ENCODE results near the gene TMEM266.

GRCh38 chr15:76191539-76192244 is 131.9 kb downstream of the TMEM266 start:
- TF ChIP-seq CTCF (conservative IDR thresholded peaks at IDR 0.05; ENCODE audit: low read depth, low read length) (no peak), CEBPB (IDR thresholded peaks at IDR 0.05; ENCODE audit: low read depth, low read length) (no peak), POLR2A (IDR thresholded peaks at IDR 0.05; ENCODE audit: low read depth, low read length) (no peak), NFE2L2 (IDR thresholded peaks at IDR 0.05; ENCODE audit: low read depth, low read length) (no peak), SMC3 (IDR thresholded peaks at IDR 0.05; ENCODE audit: low read depth, low read length) (no peak), MAFK (IDR thresholded peaks at IDR 0.05; ENCODE audit: low read depth, low read length) (no peak), FOS (IDR thresholded peaks at IDR 0.05; ENCODE audit: low read depth, low read length) (no peak), MXI1 (IDR thresholded peaks at IDR 0.05; ENCODE audit: borderline replicate concordance, low read depth, low read length) (no peak), RFX5 (IDR thresholded peaks at IDR 0.05; ENCODE audit: low read depth, low read length) (no peak), RAD21 (IDR thresholded peaks at IDR 0.05; ENCODE audit: low read length) (no peak), BHLHE40 (IDR thresholded peaks at IDR 0.05; ENCODE audit: low read depth, low read length) (no peak), MAZ (IDR thresholded peaks at IDR 0.05; ENCODE audit: borderline replicate concordance, low read depth, low read length) (no peak)
- TF ChIP-seq, protein P1, sequence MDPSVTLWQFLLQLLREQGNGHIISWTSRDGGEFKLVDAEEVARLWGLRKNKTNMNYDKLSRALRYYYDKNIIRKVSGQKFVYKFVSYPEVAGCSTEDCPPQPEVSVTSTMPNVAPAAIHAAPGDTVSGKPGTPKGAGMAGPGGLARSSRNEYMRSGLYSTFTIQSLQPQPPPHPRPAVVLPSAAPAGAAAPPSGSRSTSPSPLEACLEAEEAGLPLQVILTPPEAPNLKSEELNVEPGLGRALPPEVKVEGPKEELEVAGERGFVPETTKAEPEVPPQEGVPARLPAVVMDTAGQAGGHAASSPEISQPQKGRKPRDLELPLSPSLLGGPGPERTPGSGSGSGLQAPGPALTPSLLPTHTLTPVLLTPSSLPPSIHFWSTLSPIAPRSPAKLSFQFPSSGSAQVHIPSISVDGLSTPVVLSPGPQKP (IDR thresholded peaks at IDR 0.05; ENCODE audit: borderline replicate concordance, low read depth, low read length), result no peak
- TF ChIP-seq, protein P2, sequence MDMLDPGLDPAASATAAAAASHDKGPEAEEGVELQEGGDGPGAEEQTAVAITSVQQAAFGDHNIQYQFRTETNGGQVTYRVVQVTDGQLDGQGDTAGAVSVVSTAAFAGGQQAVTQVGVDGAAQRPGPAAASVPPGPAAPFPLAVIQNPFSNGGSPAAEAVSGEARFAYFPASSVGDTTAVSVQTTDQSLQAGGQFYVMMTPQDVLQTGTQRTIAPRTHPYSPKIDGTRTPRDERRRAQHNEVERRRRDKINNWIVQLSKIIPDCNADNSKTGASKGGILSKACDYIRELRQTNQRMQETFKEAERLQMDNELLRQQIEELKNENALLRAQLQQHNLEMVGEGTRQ (IDR thresholded peaks at IDR 0.05; ENCODE audit: low read depth, low read length), result no peak
